Stimulated activated CD8-positive, alpha-beta memory T cell treated with anti-CD3 and anti-CD28 coated beads, Interleukin-15, amount 100 ng/mL, for 4 hours (primary cell): ENCODE results near the gene C3orf62.

ENCODE experiments used
- DNase-seq, 2 donors: peaks; one replicate each; pipeline ENCODE4 v3.0.0-alpha.2; 2020; ENCODE audit warnings: low read depth in 2 of 2

The C3orf62 gene

DNA sequence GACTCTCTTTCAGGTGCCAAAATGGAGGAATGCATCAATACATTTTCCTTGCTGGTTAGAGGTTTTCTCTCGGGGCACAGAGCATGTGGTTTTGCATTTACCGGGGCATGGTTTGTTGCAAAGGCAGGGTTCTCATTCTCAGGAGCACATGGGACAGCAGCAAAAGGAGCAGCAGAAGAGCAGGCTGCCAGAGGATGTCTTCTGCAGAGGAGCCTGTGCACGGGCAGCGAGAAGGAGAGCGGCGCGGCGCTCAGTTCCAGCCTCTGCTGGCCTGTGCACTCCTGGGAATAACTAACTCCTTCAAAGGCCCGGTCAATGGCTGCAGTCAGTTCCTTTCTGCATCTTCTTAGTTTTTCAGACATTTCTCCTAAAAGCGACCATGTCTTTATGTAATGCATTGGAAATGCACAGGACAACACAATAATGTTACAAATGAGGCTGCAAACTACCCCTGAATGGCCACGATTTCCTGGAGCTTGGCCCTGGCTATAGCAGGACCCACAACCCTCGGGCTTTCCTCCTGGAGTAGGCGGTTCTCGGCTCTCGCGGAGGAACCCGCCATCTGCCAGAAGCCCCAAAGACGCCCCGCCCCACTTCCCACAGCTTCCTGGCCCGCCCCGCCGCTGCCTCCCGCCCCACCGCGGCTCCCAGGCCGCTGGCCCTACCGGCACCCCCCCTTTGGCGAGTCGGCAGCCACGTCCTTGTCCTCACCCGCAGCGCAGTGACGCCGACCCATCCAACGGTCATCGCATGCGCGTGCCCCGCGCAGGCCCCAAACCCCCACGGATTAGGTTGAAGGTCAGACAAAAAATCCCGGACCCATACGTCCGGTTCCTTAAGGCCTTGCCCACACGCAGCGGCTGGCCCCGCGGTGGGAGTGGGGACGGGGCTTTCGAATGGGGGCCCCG lies at the start of gene C3orf62:
C3orf62 (minus strand) TSS at position 758 of the 908 bp plus-strand sequence; CDS start at position 398, 360 bp downstream.
- peak; percentile 45 for DNase-seq

DNA sequence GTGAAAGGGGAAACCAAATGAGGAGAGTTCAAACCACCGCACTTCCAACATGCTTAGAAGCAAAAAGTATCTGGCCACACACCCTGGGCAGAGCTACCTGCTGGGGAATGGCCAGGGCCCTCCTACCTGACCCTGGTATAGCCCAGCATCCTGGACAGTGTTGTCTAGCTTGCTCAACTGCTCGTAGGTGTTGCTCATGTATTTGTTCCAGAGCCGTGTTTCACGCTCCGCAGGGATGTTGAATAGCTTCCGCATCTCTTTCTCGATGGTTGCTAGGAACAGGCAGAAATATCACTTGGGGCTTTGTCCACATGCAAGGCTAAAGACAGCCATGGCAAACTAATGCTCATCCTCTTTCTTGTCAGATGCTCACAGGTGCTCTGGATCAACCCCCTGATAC lies 47.7 kb upstream of the C3orf62 start:
- DNase-seq, result no peak

DNA sequence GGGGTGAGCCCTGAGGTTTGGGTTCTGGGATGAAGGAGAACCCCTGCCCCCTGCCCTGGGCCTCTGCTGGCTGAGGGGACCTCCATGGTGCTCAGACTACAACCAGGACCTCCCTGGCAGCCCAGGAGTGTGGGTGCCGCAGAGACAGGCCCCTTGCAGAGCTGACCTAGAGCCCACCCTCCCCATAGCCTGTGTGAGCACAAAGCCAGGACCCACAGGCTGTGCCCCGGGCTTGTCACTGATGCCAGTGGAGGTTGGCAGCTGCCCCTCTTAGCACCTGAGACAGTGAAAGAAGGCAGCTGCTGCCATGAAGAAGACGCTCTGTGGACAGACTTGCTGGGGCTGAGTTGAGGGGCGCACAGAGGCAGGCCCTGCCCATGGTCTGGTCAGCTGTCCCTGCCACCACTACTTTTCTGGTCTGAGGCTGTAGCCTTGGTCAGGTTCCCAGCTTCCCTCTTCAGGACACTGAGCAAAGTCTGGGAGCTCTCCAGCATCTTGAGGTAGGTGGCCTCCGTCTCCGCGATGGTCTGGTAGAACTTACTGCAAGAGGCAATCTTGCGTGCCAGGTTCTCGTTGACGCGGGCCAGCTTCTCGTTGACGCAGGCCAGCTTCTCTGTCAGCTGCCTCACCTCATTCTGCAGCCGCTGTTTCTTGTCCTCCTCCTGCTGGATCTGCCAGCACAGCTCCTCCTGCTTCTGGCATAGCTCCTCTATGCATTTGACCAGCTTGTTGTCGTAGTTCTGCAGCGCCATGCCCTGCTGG lies 39.8 kb upstream of the C3orf62 start:
- DNase-seq, result no peak

DNA sequence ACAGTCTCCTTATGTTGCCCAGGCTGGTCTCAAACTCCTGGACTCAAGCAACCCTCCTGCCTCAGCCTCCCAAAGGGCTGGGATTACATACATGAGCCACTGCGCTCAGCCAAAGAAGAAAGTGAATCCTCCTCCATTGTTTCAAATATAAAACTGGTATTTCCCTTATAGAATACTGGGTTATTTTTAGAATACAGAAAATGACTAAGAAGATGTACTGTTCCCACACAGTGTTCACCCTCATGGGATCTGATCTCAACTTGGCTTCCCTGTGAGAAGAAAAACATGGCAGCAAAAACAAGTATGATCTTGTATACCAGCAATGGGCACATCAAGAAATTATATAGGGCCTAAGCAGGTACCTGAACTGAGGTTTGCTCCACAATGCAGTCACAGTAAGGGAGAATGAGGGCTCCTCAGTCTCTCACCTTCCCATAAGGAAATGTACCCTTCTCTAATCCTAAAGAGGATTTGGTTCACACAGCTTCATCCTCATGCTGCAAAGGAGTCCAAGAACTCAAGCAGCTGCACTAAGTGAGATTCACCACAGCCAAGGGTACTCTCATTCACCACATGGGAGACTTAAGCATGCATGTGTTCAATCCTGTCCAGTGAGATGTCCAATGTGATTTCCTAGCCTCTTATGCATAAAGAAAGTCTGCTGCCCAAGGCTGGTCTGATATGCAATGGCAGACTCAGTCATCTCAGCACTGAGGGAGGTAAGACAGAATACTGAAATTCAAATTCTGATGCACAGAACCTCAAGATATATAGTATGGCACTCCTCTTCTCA lies 37.1 kb upstream of the C3orf62 start:
- no peak for DNase-seq

DNA sequence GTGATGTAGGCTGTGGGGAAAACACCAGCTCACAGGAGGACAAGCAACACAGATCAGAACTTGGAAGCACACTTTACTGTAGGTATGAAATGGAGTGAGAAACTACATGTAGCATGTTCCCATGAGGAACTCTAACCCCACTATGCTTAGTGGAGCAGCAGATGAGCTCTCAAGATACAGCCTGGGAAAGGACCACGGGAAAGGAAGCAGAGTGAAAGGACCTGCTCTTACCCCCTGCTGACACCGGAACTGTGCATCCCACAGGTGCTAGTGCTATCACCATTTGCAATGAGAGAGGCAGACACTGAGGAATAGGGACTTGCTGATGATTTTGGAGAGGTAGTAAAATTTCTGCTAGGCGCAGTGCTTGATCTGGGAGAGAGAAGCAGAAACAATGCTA lies 34.3 kb upstream of the C3orf62 start:
- DNase-seq, result no peak

DNA sequence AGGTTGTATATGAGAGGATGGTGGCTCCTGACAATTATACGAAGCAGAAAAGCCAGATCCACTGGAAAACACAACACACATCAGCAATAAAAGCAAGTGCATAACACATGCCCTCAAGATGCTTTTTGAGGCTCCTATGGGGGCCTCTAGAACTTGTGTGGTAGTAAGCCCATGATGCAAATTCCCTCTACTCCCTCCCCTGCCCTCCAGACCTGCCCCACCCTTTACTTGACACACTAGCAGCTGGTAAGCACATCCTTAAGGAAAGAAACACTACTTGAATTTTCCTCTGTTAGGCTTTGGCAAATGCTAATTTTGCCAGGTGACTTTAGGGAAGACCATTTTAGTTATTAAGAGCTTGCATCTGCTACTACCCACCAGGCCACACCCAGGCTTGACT lies 33.6 kb upstream of the C3orf62 start:
- no peak for DNase-seq

DNA sequence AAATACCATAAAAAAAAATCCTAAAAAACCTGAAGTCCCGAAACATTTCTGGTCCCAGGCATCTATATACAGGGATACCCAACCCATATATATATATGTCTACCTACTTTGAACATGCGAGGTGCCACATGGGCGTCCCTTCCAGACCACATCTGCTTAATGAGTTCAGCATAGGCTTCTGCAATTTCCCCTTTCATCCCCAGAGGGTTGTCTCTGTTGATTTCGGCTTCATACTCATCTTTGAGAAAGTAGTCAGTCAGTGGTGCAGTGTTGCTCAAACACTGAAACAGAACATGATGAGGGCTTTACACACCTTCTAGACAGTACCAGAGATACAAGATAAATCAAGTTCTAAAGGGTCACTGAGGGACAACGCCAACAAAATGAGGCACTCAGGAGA lies 28.6 kb upstream of the C3orf62 start:
- DNase-seq, result no peak

DNA sequence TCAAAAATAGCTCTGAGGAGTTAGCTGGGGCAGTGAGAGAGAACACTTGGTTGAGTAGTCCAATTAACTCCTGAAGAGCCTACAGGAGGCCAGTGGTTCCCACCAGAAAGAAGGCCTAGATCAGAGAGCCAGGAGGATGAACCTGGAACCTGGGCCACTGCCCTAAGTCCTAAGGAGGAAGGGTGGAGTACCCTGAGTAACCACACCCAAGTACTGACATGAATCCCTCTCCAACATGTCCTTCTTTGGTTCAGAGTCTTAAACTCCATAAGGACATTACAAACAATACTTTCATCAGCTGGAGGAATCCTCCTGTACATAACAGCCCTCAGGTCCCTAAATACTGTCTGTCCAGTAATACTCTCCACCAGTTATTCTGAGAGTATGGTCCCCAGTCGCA lies 25.6 kb upstream of the C3orf62 start:
- no peak for DNase-seq

DNA sequence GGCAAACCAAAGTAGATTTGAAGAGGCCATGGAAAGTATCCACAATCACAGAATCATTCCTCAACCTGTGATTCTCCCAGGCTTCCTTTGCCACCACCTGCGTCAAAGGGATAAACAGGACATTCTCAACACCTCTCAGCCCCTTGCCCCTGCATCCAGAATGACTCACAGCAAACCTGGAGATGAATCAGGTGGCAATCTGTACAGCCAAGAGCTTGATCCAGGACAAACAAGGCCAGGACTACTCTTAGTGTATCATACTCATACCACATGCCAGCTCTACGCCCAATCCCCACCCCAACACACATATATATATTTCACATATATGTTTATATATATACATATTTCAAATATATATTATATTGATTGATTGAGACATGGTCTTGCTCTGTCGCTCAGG lies 23.6 kb upstream of the C3orf62 start:
- no peak for DNase-seq

DNA sequence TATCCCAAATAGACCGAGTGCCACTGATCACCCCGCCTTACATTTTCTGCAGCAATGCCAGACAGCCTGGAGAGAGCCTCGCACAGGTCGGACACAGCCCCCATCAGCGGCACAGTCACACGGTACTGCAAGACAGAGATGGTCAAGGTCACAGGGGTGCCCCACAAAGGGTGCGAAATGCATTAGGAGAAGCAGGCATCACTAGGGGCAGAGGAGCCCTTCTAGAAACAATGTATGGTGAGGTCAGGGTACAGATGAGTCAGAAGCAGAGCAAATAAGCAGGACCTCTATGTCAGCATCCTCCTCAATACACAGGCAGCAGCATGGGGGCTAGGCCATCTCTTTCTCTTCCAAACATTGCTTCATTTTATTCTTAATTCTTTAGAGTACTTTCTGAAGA lies 21.5 kb upstream of the C3orf62 start:
- no peak for DNase-seq

DNA sequence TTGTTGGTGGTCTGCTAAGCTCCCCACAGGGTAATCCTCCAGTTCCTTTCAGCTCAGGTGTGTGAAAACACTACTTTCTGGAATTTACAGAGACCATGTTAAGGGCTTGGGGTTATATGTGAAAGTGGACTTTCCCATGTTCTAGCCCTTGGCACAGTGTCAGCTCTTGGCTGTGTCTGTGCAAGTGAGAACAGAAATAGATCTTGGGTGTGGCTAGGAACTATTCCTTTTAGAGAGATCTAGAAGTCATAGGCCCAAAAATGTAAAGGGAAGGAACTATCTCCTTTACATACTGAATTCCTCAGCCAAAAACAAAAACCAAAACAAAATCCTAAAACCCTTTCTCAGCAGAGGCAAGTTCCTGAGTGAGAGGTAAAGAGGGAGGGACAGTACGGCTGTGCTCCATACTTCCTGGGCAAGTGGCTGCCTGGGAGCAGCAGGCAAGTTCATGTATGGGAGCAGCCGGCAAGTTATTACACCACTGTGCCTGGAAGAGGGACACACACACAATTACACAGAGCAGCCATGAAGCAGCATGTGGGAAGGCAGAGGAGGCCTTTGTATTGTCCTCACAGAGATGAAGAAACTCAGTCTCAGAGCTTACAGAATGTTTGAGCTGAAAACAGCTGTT lies 19.9 kb upstream of the C3orf62 start:
- DNase-seq, result no peak

DNA sequence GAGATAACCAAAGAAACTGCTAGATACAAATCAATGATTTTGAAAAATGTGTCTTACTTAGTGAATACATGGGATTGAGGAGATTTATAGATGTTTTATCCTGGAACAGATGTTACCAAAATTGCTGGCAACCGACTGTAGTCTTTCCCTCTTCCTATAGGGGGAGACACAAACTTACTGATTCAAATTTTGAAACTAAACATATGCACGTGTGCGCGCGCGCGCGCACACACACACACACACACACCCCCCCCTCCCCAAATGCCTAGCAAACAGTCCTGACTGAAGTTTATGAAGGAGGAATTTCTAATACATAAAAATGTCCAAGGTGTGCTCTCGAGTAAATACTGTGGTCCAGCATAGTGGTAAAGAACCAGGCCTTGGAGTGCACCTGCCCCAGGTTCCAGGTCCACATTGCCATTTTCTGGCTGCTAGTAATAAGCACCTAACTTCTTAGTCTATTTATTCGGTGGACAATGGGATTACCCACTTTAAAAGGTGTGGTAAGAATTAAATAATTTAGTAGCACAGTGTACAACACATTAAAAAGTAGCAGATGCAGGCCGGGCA lies 18.5 kb upstream of the C3orf62 start:
- DNase-seq, result no peak

DNA sequence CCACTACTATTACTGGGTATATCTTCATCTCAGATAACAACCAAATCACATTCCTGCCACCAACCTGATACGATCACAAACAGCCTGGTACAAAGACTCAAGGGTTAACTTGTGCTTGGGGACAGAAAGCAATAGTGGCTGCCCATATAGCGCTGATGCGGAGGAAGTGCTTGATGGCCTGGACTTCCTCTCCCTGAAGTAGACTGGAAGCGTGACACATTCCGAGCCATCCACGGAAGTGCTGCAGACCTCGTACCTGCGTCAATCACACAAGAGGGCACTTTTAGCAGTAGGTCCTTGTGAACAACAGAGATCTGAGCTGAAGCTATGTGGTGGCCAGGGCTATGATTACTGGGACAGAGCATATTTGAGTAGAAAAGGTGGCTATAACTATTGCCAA lies 17.3 kb upstream of the C3orf62 start:
- DNase-seq, result no peak

DNA sequence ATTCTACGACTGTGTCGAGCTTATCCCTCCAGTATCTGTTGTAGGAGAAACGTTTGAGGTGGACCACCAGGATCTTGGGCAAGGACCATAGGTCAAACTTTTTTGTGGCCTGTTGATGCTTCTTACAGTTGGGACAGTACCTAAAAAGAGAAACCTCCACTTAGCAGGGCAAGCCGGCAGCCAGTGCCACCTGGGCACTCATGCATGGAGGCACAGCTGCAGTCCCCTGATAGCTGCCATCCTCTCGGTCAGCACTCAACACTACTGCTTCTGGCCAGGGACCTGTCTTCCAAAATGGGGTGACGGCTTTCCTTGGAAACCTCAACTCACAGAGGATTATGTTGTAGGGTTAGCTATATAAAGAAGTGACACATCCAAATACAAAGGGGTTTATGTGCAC lies 7.0 kb upstream of the C3orf62 start:
- no peak for DNase-seq

DNA sequence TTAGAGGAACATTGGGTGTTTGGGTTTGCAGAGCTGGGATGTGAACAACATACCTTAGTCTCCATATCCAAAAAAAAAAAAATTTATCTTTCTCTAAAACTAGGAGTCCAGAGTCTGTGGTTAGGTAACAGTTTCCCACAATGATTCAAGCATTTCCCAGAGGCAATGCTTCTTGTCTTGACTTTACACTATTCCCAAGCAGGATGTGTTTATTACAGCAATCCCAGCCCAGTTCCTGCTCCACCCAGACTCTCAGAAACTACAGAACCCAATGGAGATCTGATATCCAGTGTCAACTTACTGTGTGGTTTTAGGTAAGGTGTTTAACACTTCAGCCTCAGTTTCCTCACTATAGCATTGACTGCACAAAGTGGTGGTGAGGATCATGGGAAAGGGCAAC lies 2.3 kb upstream of the C3orf62 start:
- DNase-seq, result no peak

DNA sequence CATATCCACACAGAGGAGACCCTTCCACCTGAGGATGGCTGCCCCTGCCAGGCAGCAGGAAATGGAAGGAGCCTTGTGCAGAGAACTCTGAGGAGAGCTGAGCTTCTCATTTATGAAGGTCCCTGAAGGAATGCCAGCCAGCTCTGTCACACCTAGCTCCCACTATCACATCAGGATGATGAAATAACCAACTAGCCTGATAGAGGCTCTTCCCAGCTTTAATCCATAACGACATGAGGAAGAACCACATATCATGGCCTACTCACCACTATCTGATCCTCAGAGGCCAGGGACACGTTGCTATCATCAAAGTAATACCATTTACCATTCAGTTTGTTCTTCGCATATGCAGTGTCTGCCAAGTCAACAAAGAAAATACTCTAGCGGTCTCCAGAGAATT lies 1.5 kb upstream of the C3orf62 start:
- DNase-seq, result no peak

DNA sequence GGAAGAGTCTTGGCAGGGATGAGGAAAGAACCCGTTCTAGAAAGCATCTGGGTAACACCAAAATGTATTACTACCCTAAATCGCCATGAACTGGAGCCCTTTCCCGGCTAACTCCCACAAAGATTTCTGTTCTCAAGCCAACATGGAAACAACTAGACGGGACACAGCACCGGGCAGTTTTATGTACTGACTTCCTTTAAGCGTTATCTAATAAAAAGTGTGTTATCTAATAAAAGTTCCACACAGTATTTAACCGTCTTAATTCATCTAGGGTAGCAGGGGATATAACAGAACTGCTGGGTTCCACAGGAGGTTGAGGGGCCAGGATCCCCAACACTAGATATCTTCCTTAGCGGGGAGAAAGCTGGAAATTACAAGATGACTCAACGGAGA lies 347 bp upstream of the C3orf62 start:
- no peak for DNase-seq

DNA sequence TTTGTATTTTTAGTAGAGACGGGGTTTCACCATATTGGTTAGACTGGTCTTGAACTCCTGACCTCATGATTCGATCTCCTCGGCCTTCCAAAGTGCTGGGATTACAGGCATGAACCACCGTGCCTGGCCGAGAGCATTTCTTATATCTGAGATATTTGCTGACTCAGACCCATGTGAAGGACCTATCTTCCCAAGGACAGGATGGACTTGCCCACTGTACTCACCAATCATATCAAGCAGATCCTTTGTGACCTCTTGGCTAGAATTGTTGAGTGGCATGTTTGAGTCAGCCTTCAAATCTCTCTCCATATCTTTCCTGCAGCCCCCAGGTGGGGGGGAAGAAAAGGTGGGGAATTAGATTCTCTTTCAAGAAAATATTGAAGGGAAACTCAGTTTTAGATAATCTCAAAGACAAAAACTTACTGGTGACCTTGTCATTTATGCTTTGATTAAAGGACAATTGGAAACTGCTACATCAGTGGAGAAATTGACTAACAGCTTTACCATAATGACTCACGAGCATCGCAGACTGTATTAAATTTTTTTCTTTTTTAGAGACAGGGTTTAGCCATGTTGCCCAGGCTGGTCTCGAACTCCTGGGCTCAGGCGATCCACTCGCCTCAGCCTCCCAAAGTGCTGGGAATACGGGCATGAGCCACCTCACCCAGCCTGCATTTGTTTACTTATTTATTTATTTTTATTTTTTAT lies 3.1 kb downstream of the C3orf62 start:
- DNase-seq, result no peak

DNA sequence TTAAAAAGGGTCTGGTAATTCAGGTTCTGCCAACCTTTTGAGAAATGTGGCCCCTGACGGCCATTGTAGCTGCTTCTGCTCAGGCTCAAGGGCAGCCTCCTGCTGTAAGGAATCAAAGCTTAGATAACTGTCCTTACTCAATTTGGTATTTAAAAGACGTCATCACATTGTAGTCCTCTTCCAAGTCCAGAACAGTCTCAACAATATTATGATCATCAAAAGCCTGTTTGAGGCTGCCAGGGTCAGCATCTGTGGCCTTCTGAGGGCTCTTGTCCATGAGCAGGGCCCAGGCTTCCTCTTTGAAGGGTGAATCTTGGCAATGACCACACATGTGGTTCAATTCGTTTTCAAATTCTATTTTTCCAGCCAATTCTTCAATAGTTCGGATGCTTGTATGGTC lies 6.0 kb downstream of the C3orf62 start:
- DNase-seq, result no peak

DNA sequence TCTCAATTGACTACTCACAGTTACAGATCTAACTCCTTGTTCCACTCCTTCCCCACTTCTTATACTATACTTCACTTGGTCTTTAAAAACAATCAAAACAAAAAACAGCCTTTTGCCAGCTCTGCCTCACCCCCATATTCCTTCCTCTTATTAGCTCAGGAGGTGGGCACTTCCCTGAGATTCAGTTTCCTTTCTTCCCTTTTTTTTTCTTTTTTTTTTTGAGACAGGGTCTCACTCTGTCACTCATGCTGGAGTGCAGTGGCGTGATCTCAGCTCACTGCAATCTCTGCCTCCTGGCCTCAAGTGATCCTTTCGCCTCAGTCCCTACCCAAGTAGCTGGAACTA lies 6.9 kb downstream of the C3orf62 start:
- no peak for DNase-seq
